ENCODE data around the gene SPRR2E.
"Not testable (repeated sequence)": the region's sequence is repeated elsewhere in the genome, so short reads cannot be mapped to it uniquely, and the experiment has no call there.

The SPRR2E gene

GRCh38 chr1:153119491-153119971 lies 25.2 kb upstream of the SPRR2E start:
- ATAC-seq: no peak
- TF ChIP-seq GLIS3 (CRISPR knock-in tag; IDR thresholded peaks at IDR 0.05) (no peak), TCF4 (CRISPR knock-in tag; IDR thresholded peaks at IDR 0.05; ENCODE audit: borderline replicate concordance) (no peak), ISL1 (CRISPR knock-in tag; IDR thresholded peaks at IDR 0.05) (no peak), ZNF8 (CRISPR knock-in tag; IDR thresholded peaks at IDR 0.05) (no peak), CSRNP3 (CRISPR knock-in tag; IDR thresholded peaks at IDR 0.05) (no peak)

GRCh38 chr1:153115264-153115663 lies 20.9 kb upstream of the SPRR2E start:
- not testable (repeated sequence) for ATAC-seq

- ATAC-seq: no peak
- no peak for TF ChIP-seq ESRRG (CRISPR knock-in tag; IDR thresholded peaks at IDR 0.05)
Measured at GRCh38 chr1:153113416-153113815, 19.1 kb upstream of the SPRR2E start, which contains the start of gene SPRR2F. Gene SPRR2F, minus strand, starts transcription at chr1:153113516. Its CDS starts 783 bp downstream, at chr1:153112733.

- ATAC-seq: not testable (repeated sequence)
Measured at GRCh38 chr1:153112454-153112853, 18.1 kb upstream of the SPRR2E start.

GRCh38 chr1:153100245-153100644 lies 5.9 kb upstream of the SPRR2E start:
- TF ChIP-seq BACH2 (CRISPR knock-in tag; IDR thresholded peaks at IDR 0.05; ENCODE audit: borderline replicate concordance): no peak
- no peak for TF ChIP-seq TSHZ2 (CRISPR knock-in tag; IDR thresholded peaks at IDR 0.05)
- no peak for TF ChIP-seq ZFP30 (CRISPR knock-in tag; IDR thresholded peaks at IDR 0.05)
- no peak for TF ChIP-seq POU6F1 (CRISPR knock-in tag; IDR thresholded peaks at IDR 0.05; ENCODE audit: borderline replicate concordance, low read depth)
- TF ChIP-seq CSDC2 (CRISPR knock-in tag; IDR thresholded peaks at IDR 0.05): no peak
- TF ChIP-seq CREB5 (CRISPR knock-in tag; IDR thresholded peaks at IDR 0.05; ENCODE audit: low read depth): no peak
- no peak for TF ChIP-seq ISL1 (CRISPR knock-in tag; IDR thresholded peaks at IDR 0.05)
- TF ChIP-seq CSRNP3 (CRISPR knock-in tag; IDR thresholded peaks at IDR 0.05): no peak
- TF ChIP-seq GLIS3 (CRISPR knock-in tag; IDR thresholded peaks at IDR 0.05): no peak
- no peak for TF ChIP-seq ESRRG (CRISPR knock-in tag; IDR thresholded peaks at IDR 0.05)
- TF ChIP-seq TOX (CRISPR knock-in tag; IDR thresholded peaks at IDR 0.05; ENCODE audit: borderline replicate concordance): no peak
- no peak for TF ChIP-seq PATZ1 (CRISPR knock-in tag; IDR thresholded peaks at IDR 0.05; ENCODE audit: borderline replicate concordance)
- no peak for TF ChIP-seq ZC3H10 (CRISPR knock-in tag; IDR thresholded peaks at IDR 0.05)
- ATAC-seq: peak; percentile 22; the same call in 1 of the 3 replicates
